GM21515 (cell line): ENCODE results near the gene SLC3A2.

ENCODE experiments used
- ATAC-seq: cut with Tn5 transposase; IDR thresholded peaks from one replicate; pipeline ENCODE4 v1.9.1; 2021; ENCODE audit not compliant: unreplicated experiment

Gene SLC3A2

DNA sequence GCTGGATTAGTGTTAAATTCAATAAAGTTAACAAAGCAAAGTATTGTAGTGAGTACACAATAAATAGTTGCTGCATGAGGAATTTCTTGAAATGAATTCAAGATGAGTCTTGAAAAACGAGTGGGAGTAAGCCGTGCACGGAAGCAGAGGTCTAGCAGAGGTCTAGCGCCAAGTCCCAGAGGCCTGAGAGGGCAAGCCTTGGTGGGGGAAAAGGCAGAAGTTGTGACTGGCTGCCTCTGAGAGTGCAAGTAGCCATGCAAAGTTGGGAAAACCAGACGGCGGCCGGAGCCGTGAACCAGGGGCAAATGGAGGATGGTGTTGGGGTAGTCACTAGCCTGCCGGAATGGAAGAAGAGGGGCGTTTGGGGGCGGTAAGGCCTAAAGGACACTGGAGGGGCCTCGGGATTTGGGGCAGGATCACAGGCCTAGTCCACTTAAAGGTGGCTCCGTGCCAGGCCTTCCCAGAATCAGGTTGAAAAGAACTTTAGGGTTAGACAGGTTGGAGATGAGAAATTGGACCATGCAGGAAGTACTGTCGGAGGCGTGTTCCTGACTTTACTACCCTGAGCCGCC lies 379 bp upstream of the SLC3A2 start:
- peak; percentile 22 for ATAC-seq

DNA sequence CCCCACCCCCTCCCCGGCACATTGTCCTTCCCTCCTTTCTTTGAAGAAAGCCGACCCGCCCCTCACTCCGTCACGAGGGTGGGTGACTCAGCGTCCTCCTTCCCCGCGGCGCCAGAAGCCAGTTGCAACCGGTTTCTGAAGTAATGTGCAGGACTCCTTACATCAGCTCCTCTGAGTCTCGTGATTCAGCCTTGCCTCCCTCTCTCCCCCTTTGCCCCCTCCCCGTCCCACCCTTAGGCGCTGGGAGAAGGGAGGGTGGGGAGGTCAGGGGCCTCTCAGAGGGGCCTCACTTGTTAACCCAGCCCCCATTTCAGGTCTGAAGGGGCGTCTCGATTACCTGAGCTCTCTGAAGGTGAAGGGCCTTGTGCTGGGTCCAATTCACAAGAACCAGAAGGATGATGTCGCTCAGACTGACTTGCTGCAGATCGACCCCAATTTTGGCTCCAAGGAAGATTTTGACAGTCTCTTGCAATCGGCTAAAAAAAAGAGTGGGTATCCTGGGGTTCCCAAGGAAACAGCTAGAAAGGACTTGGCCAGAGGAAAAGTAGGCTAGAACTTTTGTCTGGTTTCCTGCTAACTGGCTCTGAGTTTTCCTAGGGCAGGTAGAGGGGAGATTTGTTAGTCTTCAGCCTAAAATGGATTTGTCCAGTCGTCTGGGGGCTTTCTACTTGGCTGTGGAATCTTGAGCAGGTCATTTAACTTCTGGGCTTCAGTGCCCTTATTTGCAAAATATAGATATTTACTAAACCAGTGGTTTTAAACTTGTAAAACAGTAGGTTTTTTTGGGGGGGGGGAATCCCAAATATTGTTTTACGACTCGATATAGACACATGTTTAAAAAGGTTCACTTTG lies 1.1 kb downstream of the SLC3A2 start:
- ATAC-seq = peak; percentile 39

DNA sequence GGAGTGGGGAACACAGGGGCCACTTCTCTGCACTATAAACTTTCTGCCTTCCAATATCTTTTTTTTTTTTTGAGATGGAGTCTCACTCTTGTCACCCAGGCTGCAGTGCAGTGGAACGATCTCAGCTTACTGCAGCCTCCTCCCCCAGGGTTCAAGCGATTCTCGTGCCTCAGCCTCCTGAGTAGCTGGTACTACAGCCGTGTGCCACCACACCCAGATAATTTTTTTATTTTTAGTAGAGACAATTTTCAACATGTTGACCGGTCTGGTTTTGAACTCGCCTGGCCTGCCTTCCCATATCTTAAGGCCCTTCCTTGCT lies 1.7 kb downstream of the SLC3A2 start:
- ATAC-seq = no peak

DNA sequence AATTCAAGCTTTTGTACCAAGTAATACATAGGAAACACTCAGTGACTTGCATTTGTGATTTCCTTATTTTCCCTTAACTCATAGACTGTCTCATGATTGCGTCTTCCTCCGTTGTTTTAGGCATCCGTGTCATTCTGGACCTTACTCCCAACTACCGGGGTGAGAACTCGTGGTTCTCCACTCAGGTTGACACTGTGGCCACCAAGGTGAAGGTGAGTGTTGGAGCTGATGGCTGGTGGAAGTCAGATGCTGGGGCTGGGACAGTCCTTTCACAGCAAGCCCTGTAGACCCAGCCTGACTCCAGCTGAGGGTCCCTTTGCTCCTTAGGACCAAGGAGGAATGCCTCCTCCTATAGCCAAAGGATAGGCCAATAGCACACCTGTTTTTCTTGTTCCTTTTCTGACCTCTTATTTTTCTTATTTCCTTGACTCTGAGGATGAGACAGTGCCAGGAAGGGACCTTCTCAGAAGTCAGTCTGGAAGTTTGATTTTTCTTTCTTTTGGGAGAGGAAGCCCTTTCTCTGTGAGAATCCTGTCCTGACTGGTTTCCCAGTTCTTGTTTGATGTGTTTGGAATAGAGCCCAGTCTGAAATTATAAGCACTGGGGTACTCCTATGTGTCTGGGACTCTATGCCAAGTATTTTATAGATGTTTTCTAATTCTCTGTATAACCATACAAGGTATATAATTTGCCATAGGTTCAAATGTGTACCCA lies 2.2 kb downstream of the SLC3A2 start:
- no peak for ATAC-seq

DNA sequence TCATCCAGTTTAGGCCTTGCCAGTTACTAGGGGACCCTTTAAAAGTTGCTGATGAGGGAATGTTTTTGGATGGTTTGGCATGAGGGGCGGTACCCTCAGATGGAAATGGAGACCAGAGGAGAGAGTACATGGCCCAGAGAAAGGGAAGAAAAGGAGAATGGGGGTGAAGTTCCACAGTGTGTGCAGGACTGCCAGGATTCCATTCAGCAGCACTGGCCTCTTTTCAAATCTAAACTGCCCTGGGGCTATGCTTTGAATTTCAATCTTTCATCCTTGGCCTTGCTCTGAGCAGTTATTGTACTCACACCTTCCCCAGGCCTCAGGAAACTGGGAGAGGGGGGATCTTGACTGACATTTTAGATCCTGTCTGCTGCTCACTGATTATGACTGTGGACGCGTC lies 3.0 kb downstream of the SLC3A2 start:
- ATAC-seq = no peak

DNA sequence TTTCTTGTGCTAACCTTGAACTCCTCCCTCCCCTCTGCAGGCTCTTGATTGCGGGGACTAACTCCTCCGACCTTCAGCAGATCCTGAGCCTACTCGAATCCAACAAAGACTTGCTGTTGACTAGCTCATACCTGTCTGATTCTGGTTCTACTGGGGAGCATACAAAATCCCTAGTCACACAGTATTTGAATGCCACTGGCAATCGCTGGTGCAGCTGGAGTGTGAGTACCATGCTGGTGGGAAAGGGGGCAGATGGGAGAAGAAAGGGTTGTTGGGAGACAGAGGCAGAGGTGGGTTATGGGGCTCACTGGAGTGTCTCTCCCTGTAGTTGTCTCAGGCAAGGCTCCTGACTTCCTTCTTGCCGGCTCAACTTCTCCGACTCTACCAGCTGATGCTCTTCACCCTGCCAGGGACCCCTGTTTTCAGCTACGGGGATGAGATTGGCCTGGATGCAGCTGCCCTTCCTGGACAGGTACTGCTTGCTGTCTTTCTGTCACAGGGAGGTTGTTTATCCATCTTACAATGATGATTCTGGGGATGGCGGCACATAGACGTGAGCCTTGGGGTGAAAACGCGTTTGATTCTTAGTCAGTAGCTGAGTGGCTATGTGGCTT lies 4.5 kb downstream of the SLC3A2 start:
- ATAC-seq = no peak

DNA sequence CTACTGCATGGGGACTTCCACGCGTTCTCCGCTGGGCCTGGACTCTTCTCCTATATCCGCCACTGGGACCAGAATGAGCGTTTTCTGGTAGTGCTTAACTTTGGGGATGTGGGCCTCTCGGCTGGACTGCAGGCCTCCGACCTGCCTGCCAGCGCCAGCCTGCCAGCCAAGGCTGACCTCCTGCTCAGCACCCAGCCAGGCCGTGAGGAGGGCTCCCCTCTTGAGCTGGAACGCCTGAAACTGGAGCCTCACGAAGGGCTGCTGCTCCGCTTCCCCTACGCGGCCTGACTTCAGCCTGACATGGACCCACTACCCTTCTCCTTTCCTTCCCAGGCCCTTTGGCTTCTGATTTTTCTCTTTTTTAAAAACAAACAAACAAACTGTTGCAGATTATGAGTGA lies 7.7 kb downstream of the SLC3A2 start:
- ATAC-seq = no peak

DNA sequence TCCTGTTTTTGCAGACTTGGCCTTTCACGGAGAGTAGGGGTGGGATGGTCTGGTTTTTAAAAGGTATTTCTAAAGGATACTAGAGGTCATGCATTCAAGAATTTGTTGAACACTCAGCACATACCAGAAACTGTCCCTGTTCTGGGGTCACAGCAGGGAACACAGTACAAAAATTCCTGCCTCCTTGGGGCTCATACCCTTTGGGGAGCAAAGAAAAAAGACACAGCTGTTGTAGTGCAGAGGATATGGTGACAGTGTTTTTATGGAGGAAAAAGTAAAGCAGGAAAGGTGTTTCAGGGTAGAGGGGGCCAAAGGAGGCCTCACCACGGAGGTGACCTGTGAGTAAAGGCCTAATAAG lies 8.4 kb downstream of the SLC3A2 start:
- ATAC-seq = no peak

DNA sequence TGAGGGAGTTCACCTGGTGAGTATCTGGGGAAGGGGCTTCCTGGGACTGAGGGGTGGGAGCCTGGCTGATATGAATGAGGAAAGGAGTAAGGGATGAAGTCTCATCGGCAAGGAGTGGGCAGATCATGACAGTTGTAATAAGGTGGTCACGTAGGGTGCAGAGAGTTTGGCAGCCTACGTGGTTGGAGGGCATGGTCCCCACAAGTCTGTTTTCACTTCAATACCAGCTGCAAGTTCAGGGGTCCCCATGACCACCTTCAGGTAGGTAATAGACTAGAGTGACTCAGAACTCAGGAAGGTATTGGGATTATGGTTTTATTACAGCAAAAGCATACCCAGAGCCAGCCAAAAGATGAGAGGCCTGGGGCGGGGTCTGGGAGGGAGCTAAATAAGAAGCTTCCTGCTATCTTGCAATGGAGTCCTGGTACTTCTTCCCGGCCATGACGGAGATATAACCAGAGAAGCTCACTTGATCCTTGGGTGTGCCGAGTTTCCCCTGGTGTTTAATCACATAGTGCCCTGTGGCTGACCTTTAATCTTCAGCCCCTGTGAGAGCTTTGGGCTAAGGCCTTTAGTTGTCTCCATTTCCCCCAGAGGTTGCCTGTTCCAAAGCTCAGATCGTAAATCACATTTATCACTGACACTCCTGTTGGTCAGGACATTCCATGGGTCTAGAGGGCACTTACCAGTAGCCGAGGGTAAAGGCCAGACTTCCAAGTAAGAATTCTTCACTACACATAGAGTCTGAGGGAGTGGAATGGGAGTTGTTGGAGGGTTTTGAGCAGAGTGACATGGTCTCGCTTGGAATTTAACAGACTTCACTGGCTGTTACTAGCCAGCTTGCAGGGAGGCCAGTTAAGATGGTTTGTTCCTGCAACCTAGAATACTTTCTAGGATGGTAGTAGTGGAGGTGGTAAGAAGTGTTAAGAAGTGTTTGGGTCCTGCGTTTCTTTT lies 9.1 kb downstream of the SLC3A2 start:
- ATAC-seq = no peak

DNA sequence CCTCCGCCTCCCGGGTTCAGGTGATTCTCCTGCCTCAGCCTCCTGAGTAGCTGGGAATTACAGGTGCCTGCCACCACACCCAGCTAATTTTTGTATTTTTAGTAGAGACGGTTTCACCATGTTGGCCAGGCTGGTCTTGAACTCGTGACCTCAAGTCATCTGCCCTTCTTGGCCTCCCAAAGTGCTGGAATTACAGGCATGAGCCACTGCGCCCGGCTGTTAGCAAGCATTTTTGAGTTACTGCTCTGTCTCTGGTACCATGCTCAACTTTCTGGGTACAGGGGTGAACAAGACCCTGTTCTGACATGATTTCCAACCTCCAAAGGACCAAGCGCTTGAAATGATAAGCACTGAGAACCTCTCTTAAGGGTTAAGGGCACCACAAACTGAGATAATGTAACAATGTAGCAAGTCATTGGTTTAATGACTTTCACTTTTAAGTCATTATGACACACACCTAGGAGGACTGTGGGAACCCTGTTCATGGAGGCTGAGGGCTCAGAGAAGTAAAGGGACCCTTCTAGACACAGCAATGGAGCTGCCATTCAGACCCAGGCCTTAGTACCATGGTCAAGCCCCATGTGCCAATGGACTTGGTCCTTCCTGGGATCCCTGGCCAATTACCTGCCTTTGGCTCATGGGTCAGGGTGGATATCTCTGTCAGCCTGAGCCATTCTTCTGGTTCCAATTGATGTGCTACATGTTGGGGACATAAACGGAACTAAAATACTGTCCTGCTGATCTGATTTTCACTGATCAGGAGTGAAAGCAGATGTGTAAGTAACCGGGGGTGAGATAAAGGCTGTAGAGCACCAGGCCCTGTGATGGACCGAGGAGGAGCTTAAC lies 11.6 kb downstream of the SLC3A2 start:
- ATAC-seq = no peak

DNA sequence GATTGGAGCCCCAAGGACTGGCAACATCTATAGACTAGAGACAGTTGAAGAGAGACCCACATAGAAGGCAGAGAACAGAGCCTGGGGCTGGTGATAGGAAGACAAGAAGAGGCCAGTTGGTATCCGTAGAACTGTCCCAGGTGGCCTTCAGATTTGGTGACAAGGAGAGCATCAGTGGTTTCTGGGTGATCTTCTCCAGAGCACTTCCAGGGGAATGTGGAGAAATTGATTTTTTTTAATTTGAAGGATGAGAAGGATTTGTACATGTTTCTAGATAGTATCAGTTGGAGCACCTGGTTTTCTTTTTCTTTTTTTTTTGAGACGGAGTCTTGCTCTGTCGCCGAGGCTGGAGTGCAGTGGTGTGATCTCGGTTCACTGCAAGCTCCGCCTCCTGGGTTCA lies 14.8 kb downstream of the SLC3A2 start:
- no peak for ATAC-seq

DNA sequence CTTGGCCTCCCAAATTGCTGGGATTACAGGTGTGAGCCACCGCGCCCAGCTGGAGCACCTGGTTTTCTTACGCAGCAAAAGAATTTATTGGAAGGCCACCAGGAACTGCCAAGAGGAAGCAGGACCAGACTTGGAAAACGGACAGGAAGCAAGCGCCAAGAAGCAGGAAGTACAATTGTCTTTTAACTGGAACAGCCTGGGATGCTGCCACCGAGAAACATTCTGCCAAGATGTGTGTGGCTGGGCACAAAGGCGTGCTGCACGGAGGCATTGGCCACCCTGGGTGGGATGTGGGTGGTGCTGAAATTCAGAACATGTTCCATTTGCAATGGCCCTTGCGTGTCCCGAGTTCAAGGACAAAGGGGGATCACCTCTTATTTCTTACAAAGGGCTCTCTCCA lies 15.4 kb downstream of the SLC3A2 start:
- no peak for ATAC-seq

DNA sequence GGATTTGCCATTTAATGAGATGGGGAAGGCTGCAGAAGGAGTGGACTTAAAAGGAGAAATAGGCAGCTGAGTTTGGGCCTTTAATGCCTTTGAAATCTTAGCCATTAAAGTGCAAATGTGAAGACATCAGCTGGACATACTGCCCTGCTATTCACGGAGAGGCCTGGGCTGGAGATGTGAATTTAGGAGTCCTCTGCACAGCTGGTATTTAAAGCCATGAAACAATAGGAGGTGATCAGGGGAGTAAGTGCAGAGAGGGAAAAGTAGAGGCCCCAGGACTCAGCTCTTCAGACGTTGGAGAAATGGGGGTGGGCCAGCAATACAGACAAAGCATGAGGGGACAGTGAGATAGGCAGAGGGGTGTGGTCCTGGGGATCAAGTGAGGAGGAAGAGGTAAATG lies 16.6 kb downstream of the SLC3A2 start:
- no peak for ATAC-seq

DNA sequence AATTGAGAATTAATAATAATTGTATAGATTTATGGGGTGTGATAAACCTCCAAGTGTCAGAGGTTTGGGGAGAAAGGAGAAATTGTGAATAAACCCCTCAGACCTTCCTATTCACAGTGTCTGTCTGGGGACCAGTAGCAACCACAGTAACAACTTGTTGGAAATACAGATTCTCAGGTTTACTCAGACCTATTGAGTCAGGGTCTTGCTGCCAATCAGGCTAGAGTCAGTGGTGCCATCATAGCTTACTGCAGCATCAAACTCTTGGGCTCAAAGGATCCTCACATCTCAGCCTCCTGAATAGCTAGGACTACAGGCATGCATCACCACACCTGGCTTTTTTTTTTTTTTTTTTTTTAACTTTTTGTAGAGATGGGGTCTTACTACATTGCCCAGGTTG lies 17.3 kb downstream of the SLC3A2 start:
- no peak for ATAC-seq

DNA sequence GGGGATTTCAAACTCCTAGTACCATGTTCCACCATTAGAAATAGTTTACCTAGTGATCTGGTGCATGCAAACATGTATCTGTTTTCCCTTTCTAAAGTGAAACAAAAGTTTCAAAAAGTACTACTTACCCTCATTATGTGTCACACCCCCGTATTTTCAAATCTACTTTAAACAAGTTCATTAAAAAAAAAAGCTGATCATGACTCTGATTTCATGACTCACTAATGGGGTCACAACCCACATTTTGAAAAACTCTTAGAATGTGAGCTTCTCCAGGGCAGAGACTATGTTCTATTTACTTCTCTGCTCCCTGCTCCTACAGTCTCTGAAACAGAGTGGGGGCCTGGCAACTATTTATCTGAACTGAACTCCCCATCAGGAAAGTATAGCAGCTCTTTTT lies 22.2 kb downstream of the SLC3A2 start:
- no peak for ATAC-seq

DNA sequence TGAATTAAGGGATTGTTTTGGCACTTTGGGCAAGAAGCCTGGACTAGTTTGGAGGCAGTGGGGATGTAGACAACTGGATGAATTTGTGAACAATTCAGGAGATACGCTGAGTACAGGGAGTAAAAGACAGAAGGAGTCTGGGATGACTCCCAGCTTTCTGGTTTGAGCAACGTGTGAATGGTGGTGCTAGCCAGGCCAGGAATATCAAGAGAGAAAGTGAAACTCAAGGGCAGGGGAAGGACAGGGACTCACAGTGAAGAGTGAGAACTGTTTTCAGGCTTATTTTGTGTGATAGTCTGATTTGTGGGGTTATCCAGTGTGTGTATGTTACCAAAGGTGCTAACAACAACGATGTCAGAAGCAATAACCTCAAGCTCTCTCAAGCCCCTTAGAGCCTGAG lies 24.6 kb downstream of the SLC3A2 start:
- ATAC-seq = no peak

DNA sequence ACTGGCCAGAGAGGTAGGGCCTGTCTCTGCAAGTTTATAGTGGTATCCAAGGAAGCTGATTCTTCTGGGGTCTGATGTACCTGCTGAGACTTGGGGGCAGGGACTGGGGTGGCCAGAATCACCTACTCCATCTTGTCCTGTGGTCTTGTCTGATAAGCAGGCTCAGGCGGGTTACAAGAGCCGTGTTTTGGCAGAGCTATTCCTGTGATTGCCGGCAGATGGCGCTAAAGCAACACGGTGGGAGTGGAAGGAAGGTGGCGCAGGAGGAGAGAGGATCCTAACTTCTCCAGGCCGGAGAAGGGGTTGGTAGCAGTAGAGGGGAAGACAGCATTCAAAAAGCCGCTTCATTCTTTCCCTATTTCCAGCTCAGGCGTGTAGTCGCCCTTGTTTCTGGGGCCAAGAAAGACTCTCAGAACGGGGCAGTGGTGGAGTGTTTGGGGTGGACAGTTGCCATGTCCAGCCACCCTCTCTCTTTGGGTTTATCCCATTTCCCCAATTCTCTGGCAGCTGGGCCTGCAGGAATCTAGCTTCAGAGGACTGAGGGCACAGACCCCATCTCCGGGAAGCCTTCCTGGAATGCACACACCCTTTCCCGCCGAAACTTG lies 25.3 kb downstream of the SLC3A2 start:
- ATAC-seq = no peak

DNA sequence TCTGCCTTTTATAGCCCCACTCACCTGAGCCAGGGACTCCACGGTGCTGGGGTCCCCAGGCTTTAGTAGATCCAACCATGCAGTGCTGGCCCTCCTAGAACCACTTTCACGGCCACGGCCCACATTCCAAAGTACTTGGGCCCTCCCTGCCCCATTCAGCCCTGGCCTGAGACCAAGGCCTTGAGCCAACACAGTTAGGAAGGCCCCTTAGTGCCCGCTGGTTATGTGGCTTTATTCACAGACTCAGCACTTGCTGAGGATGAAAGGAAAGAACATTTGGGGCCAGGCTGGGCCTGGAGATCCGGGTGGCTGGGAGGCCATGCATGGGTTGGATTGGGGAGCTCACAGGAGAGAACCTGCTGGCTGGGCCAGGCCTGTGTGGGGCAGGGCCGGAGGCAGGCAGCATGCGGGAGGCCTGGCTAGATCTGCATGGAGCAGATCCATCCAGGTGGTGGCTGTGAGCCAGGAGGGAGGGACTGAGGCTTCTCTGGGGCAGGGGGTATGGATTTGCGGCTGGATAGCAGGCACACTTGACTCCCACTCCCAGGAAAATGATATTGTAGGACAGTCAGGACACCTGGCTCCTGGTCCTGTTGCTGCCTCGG lies 27.9 kb downstream of the SLC3A2 start:
- no peak for ATAC-seq
